ENCODE measurements around the gene C3orf70.
"Not testable (repeated sequence)": the region's sequence is repeated elsewhere in the genome, so short reads cannot be mapped to it uniquely, and the experiment has no call there.

The C3orf70 gene

DNA sequence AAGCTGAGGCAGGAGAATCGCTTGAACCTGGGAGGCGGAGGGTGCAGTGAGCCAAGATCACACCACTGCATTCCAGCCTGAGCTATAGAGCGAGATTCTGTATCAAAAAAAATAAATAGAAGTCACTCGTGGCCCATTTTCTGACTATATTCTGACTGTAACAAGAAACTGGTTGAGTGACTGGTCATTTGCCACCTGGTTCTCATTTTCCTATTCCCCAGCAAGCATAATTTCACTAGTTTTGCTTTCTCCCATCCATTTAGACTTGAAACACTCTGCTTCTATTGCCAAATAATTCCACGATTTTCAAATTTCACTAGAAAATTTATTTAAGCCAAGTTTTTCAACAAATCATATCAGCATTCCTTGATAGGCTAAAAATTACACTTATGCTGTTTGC lies 40.7 kb downstream of the C3orf70 start:
- TF ChIP-seq, protein P1, sequence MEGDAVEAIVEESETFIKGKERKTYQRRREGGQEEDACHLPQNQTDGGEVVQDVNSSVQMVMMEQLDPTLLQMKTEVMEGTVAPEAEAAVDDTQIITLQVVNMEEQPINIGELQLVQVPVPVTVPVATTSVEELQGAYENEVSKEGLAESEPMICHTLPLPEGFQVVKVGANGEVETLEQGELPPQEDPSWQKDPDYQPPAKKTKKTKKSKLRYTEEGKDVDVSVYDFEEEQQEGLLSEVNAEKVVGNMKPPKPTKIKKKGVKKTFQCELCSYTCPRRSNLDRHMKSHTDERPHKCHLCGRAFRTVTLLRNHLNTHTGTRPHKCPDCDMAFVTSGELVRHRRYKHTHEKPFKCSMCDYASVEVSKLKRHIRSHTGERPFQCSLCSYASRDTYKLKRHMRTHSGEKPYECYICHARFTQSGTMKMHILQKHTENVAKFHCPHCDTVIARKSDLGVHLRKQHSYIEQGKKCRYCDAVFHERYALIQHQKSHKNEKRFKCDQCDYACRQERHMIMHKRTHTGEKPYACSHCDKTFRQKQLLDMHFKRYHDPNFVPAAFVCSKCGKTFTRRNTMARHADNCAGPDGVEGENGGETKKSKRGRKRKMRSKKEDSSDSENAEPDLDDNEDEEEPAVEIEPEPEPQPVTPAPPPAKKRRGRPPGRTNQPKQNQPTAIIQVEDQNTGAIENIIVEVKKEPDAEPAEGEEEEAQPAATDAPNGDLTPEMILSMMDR (IDR thresholded peaks at IDR 0.05; ENCODE audit: control insufficient read depth, extremely low read depth, insufficient read depth), result no peak
- no peak for DNase-seq (ENCODE audit: low read depth)
- no peak overlapping the region for H3K4me3 ChIP-seq (ENCODE audit: low read depth, low read length)

DNA sequence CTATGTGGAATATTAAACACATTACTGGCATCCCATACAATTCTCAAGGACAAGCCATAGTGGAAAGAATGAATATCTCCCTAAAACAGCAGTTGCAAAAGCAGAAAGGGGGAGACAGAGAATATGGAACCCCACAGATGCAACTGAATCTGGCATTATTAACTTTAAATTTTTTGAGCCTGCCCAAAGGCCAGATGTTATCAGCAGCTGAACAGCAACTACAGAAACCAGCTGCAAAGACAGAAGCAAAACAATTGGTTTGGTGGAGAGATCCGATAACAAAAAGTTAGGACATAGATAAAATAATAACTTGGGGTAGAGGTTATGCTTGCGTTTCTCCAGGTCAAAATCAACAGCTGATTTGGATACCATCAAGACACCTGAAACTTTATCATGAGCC lies 43.8 kb downstream of the C3orf70 start:
- H3K4me3 ChIP-seq (ENCODE audit: low read depth, low read length); DNase-seq (ENCODE audit: low read depth): not testable (repeated sequence)

DNA sequence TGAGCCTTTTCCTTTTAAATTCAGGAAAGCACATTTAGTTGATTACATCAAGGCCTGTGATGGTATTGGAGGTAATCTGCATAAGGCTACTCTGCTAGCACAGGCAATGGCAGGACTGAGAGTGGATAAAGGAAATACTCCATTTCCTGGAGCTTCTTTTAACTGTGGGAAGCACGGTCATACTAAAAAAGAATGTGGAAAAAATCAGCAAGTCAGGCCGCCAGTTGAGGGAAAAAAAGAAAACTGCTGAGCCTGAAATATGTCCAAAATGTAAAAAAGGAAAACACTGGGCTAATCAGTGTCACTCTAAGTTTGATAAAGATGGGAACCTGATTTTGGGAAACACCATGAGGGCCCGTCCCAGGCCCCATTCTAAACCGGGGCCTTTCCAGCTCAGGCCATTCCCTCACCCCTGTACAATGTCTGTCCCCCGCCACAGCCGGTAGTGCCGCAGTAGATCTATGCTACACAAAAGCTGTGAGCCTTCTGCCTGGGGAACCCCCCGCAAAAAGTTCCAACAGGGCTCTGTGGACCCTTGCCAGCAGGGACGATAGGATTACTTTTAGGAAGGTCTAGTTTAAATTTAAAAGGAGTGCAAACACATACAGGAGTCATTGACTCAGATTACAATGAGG lies 46.5 kb downstream of the C3orf70 start:
- not testable (repeated sequence) for H3K4me3 ChIP-seq (ENCODE audit: low read depth, low read length); DNase-seq (ENCODE audit: low read depth)

DNA sequence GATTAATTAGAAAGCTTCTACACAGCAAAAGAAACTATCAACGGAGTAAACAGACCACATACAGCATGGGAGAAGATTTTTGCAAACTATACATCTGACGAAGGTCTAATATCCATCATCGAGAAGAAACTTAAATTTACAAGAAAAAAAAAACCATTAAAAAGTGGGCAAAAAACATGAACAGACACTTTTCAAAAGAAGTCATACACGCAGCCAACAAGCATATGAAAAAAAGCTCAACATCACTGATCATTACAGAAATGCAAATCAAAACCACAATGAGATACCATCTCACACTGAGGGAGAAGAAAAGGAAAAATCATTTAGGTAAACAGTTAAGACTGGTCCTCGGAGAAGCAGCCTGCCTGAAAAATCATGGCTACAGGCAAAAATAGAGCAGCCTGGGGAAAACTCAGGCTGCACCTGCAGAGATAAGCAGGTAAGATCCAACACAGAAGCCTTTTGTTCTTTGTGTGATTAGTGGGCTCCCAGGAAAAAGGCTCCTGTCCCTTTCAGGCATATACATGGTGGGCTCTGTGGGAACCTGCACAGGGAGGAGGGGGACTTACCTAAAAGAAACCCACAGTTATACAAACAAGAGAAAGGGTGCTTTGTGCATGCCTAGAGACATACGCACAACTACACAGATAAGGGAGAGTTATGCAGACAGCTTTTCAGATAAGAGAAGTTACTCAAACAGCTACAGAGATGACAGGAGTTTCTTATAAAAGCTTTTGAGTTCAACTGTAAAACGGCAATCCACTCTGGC lies 49.3 kb downstream of the C3orf70 start:
- H3K4me3 ChIP-seq (ENCODE audit: low read depth, low read length), result no peak overlapping the region
- TF ChIP-seq, protein P1 (IDR thresholded peaks at IDR 0.05; ENCODE audit: control insufficient read depth, extremely low read depth, insufficient read depth), result no peak
- DNase-seq (ENCODE audit: low read depth), result no peak

DNA sequence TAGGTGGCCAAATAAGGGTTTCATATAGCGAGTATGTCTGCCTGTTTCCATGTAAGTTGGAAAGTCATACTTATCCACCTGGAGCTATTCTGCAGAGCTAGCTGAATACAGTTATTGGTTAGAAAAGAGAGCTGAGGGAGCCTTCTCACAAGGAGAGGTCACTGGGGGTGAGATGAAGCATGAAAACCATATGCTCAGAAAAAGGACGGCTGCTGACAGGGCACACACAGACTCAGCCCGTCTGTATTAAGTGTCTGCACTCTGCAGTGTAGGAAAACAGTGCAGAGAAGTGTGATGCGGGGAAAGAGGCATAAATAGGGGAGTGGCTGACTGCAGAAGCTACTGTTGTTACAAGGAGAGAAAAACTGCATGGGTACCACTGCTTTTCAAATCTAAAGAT lies 58.2 kb downstream of the C3orf70 start:
- TF ChIP-seq, protein P1 (IDR thresholded peaks at IDR 0.05; ENCODE audit: control insufficient read depth, extremely low read depth, insufficient read depth), result no peak
- DNase-seq (ENCODE audit: low read depth), result no peak
- H3K4me3 ChIP-seq (ENCODE audit: low read depth, low read length), result no peak overlapping the region

DNA sequence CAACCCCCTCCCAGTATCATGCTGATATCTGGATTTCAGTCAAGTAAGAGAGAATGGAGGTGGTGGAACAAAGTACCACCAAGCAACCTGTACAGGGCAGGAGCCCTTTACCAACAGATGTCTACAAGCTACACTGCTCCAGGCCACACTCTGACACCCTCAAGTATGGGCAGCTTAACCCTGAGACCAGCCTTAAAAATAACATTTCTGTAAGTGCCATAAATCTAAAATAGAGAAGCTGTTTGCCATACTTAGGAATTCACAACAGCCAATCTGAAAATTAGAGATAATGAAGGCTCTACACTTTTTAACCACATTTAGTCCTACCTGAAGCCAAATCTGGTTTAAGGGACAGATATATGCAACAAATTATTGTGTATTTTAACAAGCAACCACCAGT lies 59.7 kb downstream of the C3orf70 start:
- TF ChIP-seq, protein P1 (IDR thresholded peaks at IDR 0.05; ENCODE audit: control insufficient read depth, extremely low read depth, insufficient read depth), result no peak
- DNase-seq (ENCODE audit: low read depth), result no peak
- no peak overlapping the region for H3K4me3 ChIP-seq (ENCODE audit: low read depth, low read length)

DNA sequence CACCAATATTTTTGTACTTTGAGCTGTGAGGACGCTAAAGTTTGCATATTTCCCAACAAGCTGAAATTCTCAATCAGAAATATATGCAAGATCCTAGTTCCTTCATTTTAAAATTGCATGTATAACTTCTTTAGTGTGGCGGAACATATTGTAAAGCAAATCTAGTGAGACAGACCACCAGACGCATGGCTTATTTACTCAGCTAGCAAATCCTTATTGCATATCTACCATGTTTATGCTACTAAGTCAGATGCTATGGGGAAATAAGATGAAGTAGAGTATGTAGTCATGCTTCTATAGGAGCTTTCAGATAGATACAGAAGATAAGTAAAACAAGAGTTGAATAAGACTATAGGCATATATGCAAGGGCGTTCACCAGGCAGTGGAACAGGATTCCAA lies 62.0 kb downstream of the C3orf70 start:
- no peak for DNase-seq (ENCODE audit: low read depth)
- TF ChIP-seq, protein P1 (IDR thresholded peaks at IDR 0.05; ENCODE audit: control insufficient read depth, extremely low read depth, insufficient read depth), result no peak
- no peak overlapping the region for H3K4me3 ChIP-seq (ENCODE audit: low read depth, low read length)

DNA sequence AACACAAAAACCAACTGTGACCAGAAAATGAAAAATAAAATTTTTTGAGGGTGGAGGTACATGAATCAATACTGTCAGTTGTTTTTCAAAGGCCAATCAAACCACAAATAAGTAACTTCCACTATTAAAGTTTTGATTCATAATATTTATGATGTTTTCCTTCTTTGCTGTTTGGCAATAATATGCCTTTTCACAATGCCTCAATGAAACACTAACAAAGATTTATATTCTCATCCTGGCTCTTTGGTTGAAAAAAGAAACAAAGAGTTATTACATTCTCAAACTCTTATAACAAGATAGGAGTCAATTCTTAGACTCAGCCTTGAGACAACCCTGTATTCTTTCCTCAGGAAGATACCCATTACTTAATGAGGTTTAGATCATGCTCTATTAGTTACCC lies 63.1 kb downstream of the C3orf70 start:
- TF ChIP-seq, protein P1 (IDR thresholded peaks at IDR 0.05; ENCODE audit: control insufficient read depth, extremely low read depth, insufficient read depth), result no peak
- H3K4me3 ChIP-seq (ENCODE audit: low read depth, low read length), result no peak overlapping the region
- DNase-seq (ENCODE audit: low read depth), result no peak

Measured in LNCaP clone FGC (cell line).